VCaP (cell line): Measurements from ENCODE around the gene MICALL1.

Experiments used
- H3K27ac ChIP-seq: fragments of 450-650 bp; 2 replicates; pipeline ENCODE4 v1.5.1; 2017
- CTCF ChIP-seq: fragments of 450-650 bp; conservative IDR thresholded peaks from 2 replicates; pipeline ENCODE4 v1.5.1; 2017; ENCODE audit warnings: mild to moderate bottlenecking, moderate library complexity

The MICALL1 gene

GRCh38 chr22:37909766-37910165 is 3.7 kb downstream of the MICALL1 start:
- no peak for TF ChIP-seq CTCF
- no peak overlapping the region for H3K27ac ChIP-seq

DNA sequence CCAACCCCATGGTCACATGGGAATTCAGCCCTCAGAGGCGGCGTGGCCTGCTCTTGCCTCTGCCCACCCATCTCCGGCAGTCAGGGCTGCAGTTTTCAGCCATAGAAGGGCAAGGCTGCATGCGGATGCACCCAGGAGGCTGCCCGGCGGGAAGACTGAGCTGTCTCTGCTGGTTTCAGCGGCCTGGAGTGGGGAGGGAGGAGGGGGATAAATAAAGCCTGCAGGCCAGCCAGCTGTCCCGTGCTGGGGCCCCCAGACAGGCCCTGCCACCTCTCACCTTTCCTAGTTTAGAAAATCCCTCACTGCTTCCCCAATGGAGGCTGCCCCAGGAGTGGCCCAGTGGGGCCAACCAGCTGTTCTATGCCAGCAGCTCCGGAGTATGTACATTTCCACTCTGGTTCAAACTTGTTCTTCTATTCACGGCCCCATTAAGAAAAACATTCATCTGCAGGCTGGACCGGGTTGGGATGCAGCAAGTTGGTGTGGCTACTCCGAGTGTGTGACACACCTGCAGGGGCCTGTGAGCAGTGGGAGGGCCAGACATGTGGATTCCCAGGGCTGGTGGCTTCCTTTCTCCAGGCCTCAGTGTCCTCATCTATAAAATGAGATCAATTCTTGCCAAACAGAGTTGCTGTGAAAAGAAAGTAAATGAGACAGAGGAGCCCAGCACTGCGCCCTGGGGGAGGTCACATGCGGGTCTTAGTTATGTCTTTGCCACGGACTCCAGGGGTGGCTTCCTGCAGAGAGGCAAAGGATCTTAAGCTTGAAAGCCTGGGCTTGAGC is 5.0 kb downstream of the MICALL1 start:
- no peak overlapping the region for H3K27ac ChIP-seq
- TF ChIP-seq CTCF, result no peak

- no peak overlapping the region for H3K27ac ChIP-seq
- no peak for TF ChIP-seq CTCF
Observed at GRCh38 chr22:37911697-37912096, 5.6 kb downstream of the MICALL1 start.

- no peak for TF ChIP-seq CTCF
- H3K27ac ChIP-seq, result no peak overlapping the region
Observed at GRCh38 chr22:37912171-37912570, 6.1 kb downstream of the MICALL1 start.

DNA sequence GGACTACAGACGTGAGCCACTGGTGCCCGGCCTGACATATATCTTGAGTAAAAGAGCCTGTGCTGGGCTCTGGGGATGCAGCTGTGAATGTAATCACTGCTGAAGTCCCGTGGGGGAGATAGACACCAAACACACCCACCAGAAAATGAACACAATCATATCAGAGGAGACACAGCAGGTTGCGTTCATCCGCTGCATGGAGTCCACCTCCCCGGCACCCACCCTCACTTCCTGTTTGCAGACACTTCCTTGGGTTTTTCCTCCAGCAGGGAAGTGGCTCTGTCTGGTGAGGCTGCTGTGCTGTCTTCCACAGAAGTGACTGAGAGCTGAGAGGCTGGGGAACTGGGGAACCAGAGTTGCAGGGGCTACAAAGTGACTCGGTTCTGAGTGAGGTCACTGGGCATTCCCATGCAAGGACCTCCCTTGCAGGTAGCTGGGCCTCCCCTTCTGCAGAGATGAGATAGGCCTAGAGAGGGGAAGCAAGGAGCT is 7.2 kb downstream of the MICALL1 start:
- no peak overlapping the region for H3K27ac ChIP-seq
- TF ChIP-seq CTCF, result no peak

DNA sequence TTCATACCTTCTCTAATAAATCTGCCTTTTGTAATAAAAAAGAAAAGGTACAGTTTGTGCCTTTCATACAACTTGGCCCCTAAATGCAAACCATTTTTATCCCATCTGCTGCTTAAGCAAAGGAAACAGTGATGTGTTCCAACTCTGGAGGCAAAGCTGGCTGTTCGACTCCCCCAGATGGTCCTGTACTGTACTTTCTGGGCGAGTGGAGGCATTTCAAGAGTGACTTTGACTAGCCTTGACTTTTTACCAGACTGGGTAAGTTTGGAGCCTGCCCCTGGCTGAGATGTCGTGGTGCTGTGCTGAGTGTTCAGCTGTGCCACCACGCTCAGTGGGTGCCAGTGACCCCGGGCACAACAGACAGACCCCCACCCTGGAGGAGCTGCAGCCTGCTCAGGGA is 10.2 kb downstream of the MICALL1 start:
- no peak overlapping the region for H3K27ac ChIP-seq
- TF ChIP-seq CTCF, result no peak

DNA sequence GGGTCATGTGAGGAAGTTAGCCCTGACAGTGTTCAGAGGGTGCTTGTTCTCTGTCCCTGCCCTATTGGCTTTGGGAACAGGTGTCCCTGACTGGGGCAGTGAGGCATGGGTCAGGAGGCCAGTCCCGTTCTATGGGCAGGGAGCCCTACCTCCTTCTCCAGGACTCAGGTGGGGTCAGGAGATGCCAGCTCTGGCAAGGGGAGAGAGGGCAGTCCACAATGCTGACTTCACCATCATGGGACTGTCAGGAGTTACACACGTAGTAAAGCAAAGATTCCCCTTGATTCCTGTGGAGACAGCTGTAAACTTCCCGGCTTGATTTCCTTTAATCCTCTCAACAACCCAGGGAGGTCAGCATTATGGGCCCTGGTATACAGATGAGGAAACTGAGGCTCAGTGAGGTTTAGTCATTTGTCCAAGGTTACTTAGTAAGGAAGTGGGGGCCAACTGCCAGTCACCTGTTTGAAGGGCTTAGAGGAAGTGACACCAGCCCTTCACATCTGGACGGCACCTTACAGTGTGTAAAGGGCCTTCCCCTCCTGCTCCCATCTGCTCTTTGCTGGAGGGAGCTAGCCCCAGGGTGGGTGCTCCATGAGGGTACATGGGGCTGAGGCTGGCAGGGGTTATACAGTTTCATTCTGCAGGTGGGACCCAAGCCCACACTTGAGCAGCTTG is 11.9 kb downstream of the MICALL1 start:
- no peak for TF ChIP-seq CTCF
- H3K27ac ChIP-seq, result no peak overlapping the region
